IPS-18c (cell line): ENCODE results near the gene SLC39A2.

Experiments used
- H3K4me3 ChIP-seq: 2 replicates; pipeline ENCODE4 v1.7.0; 2013; ENCODE audit warnings: low read depth, mild to moderate bottlenecking, low read length, moderate library complexity; ENCODE audit not compliant: insufficient read depth
- H3K9me3 ChIP-seq: one replicate; pipeline ENCODE4 v1.6.1; 2013; ENCODE audit warnings: mild to moderate bottlenecking, low read length, moderate library complexity; ENCODE audit not compliant: control insufficient read depth, insufficient read depth

Gene SLC39A2

GRCh38 chr14:21018781-21019180 lies 19.7 kb downstream of the SLC39A2 start:
- Histone ChIP-seq H3K9me3 (no peaks in the 10 kb centered on the region), H3K4me3 (no peak overlapping the region)

GRCh38 chr14:21019366-21019765 lies 20.3 kb downstream of the SLC39A2 start:
- H3K9me3 ChIP-seq = no peaks in the 10 kb centered on the region
- H3K4me3 ChIP-seq = no peak overlapping the region

GRCh38 chr14:21020977-21021545 lies 22.0 kb downstream of the SLC39A2 start:
- no peaks in the 10 kb centered on the region for H3K9me3 ChIP-seq
- no peak overlapping the region for H3K4me3 ChIP-seq

GRCh38 chr14:21022686-21023085 lies 23.6 kb downstream of the SLC39A2 start:
- H3K9me3 ChIP-seq = no peaks in the 10 kb centered on the region
- no peak overlapping the region for H3K4me3 ChIP-seq

GRCh38 chr14:21023174-21023573 lies 24.1 kb downstream of the SLC39A2 start:
- Histone ChIP-seq H3K4me3 (no peak overlapping the region), H3K9me3 (no peaks in the 10 kb centered on the region)

GRCh38 chr14:21023817-21024584 lies 24.9 kb downstream of the SLC39A2 start:
- peak overlapping the region; percentile 74 for H3K4me3 ChIP-seq
- no peaks in the 10 kb centered on the region for H3K9me3 ChIP-seq

- Histone ChIP-seq H3K9me3 (no peaks in the 10 kb centered on the region), H3K4me3 (peak within 1 kb of the TSS; percentile 74)
Measured at GRCh38 chr14:21024585-21025370, 25.7 kb downstream of the SLC39A2 start, which contains the start of gene NDRG2. Gene NDRG2, minus strand, starts transcription at chr14:21025061. Its CDS starts 1,746 bp downstream, at chr14:21023315.

GRCh38 chr14:21025371-21026273 lies 26.5 kb downstream of the SLC39A2 start:
- Histone ChIP-seq H3K9me3 (no peaks in the 10 kb centered on the region), H3K4me3 (peak overlapping the region; percentile 71)

- Histone ChIP-seq H3K9me3 (no peaks in the 10 kb centered on the region), H3K4me3 (peak overlapping the region; percentile 43; the same call in 1 of the 2 replicates)
Measured at GRCh38 chr14:21026274-21026987, 27.3 kb downstream of the SLC39A2 start.

- no peak overlapping the region for H3K4me3 ChIP-seq
- no peaks in the 10 kb centered on the region for H3K9me3 ChIP-seq
Measured at GRCh38 chr14:21026988-21027315, 27.9 kb downstream of the SLC39A2 start.

GRCh38 chr14:21029917-21030316 lies 30.8 kb downstream of the SLC39A2 start, which contains the start of gene TPPP2:
Gene TPPP2, plus strand, starts transcription at chr14:21030217. Its CDS starts 365 bp downstream, at chr14:21030582.
- no peak within 1 kb of the TSS for H3K4me3 ChIP-seq
- no peaks in the 10 kb centered on the region for H3K9me3 ChIP-seq

- Histone ChIP-seq H3K4me3 (no peak overlapping the region), H3K9me3 (no peaks in the 10 kb centered on the region)
Measured at GRCh38 chr14:21030531-21030930, 31.4 kb downstream of the SLC39A2 start.

GRCh38 chr14:21032326-21033132 lies 33.4 kb downstream of the SLC39A2 start:
- Histone ChIP-seq H3K9me3 (no peaks in the 10 kb centered on the region), H3K4me3 (no peak overlapping the region)

- no peak overlapping the region for H3K4me3 ChIP-seq
- H3K9me3 ChIP-seq = no peaks in the 10 kb centered on the region
Measured at GRCh38 chr14:21033133-21033698, 34.1 kb downstream of the SLC39A2 start.

GRCh38 chr14:21034707-21035106 lies 35.6 kb downstream of the SLC39A2 start, which contains the start of gene RNASE13:
Gene RNASE13, minus strand, starts transcription at chr14:21034807. Its CDS starts 519 bp downstream, at chr14:21034288.
- Histone ChIP-seq H3K9me3 (no peaks in the 10 kb centered on the region), H3K4me3 (no peak within 1 kb of the TSS)
